Measurements from ENCODE around the gene RGS7BP. TPM values are rescaled to one million over a fixed set of nuclear protein-coding genes. Genes with fewer than 3 reads are reported as not detected.

RGS7BP gene
- total and polyA plus RNA-seq, 10 of the 15 experiments (the other 5 are each of a cell fraction or from before 2014, with no cell fraction given), result not detected

- TF ChIP-seq NFIC (IDR thresholded peaks at IDR 0.05; ENCODE audit: low read depth, low read length), result no peak
- 0 out of 2 replicates have a peak, but pooled peaks have one; percentile 0 for TF ChIP-seq NR2F1 (conservative IDR thresholded peaks at IDR 0.05)
- TF ChIP-seq CTCF (IDR thresholded peaks at IDR 0.05 in 2 of 3, conservative IDR thresholded peaks at IDR 0.05 in 1 of 3; ENCODE audit: control insufficient read depth in 2 of 3, extremely low read depth in 1 of 3, insufficient read depth in 1 of 3, low read depth in 3 of 3, low read length in 3 of 3), result peak; percentile 65 to 80 (median 67)
These were observed 106.6 kb downstream of the RGS7BP start (continued) for GRCh38 chr5:64612344-64612961.

GRCh38 chr5:64615895-64616294 lies 110.1 kb downstream of the RGS7BP start:
- Histone ChIP-seq H3K4me3 (no peak overlapping the region), H3K9ac (ENCODE audit: control insufficient read depth, insufficient read depth, low read length) (no peak overlapping the region), H3K27ac (ENCODE audit: control insufficient read depth, insufficient read depth) (no peak overlapping the region), H3K4me1 (ENCODE audit: control insufficient read depth, insufficient read depth, low read length) (no peaks in the 10 kb centered on the region), H3K36me3 (ENCODE audit: control insufficient read depth in 2 of 2, insufficient read depth in 2 of 2, low read length in 1 of 2) (no peaks in the 10 kb centered on the region), H3K9me3 (replicated peaks; ENCODE audit: control insufficient read depth, insufficient read depth, low read length) (no peaks in the 10 kb centered on the region), H4K20me1 (ENCODE audit: control insufficient read depth, insufficient read depth) (no peaks in the 10 kb centered on the region), H3K27me3 (replicated peaks in 1 of 2; ENCODE audit: control insufficient read depth in 2 of 2, insufficient read depth in 2 of 2, low read length in 1 of 2) (no peaks in the 10 kb centered on the region; a peak in 1 of 4 replicates), H3K4me2 (ENCODE audit: control insufficient read depth, insufficient read depth) (no peak overlapping the region), H3K79me2 (ENCODE audit: control insufficient read depth, insufficient read depth, low read length) (no peaks in the 10 kb centered on the region), H2AFZ (ENCODE audit: control insufficient read depth, low read depth, low read length) (no peak overlapping the region)
- in situ Hi-C loops (cut with MboI), result loop anchor here (5.0 kb wide), 1 partner anchor 379 kb away; no protein-coding TSS in a partner anchor
- WGBS (ENCODE audit: insufficient coverage, insufficient replicate concordance, low lambda C conversion rate, missing lambda C conversion rate), result 2% methylated on average over 3 of the region's 3 CpGs
- ChIA-PET CTCF (interaction anchor here (1.0 kb wide), 2 partner anchors 9 to 468 kb away, joined by 3 read pairs; no protein-coding TSS in a partner anchor), SMC1A (ENCODE audit: uncharacterized antibody, unreplicated experiment) (interaction anchor here (0.9 to 1.5 kb wide), 3 partner anchors 168 to 468 kb away, joined by 3 to 5 read pairs (median 4); no protein-coding TSS in a partner anchor), POLR2A (no interaction called here), RAD21 (ENCODE audit: unreplicated experiment) (no interaction called here)
- FAIRE-seq (no peak), ATAC-seq (peak; percentile 74), DNase-seq (ENCODE audit: low read depth, low spot score) (peak; percentile 19)
- BruUV-seq (replicated peaks), result no TSS peak
- peak; percentile 43; the same call in 1 of the 2 replicates for TF ChIP-seq NFYB (IDR thresholded peaks at IDR 0.05; ENCODE audit: insufficient read depth, low read depth, low read length)
- no peak for TF ChIP-seq BCL11A (IDR thresholded peaks at IDR 0.05; ENCODE audit: low read depth, low read length)
- TF ChIP-seq MTA2 (IDR thresholded peaks at IDR 0.05; ENCODE audit: low read depth), result 0 out of 2 replicates have a peak, but pooled peaks have one; percentile 34
- intact Hi-C loops (cut with micrococcal nuclease; ENCODE audit: unreplicated experiment), result no loop called here
